Measurements from ENCODE around the gene NEK8. TPM values are rescaled to one million over a fixed set of nuclear protein-coding genes. Genes with fewer than 3 reads are reported as not detected.
"Not testable (repeated sequence)": the region's sequence is repeated elsewhere in the genome, so short reads cannot be mapped to it uniquely, and the experiment has no call there.

The NEK8 gene
- total RNA-seq, 2 experiments from 2014 or later, result 4.7 to 5.2 TPM

DNA sequence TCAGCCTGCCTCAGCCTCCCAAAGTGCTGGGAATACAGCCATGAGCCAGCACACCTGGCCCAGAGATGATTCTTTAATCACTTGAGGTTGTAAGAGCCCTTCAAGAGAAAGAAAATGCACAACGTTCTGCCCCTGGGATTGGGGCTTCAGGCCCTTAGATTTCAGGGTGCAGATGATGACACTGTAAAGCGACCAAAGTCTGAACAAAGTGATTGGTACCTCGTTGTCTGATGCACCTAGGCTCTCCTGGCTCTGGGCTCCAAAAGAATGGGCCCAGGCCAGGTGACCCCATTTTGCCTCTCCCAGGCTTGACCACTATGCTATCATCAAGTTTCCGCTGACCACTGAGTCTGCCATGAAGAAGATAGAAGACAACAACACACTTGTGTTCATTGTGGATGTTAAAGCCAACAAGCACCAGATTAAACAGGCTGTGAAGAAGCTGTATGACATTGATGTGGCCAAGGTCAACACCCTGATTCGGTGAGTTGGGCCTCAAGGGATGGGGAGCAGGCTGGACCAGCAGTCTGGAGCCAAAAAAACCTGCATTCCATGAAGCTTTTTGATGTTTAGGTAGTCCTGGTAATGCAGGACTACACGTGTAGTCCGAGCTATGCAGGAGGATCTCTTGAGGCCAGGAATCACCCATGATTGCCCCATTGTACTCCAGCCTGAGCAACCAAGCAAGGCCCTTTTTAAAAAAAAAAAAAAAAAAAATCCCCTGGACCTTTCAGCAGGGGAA lies 6.0 kb upstream of the NEK8 start:
- Histone ChIP-seq H3K27ac (ENCODE audit: low read depth in 1 of 2, low read length in 2 of 2) (no peak overlapping the region), H3K36me3 (ENCODE audit: insufficient read depth, low read length) (peaks cover 47% of the 10 kb centered on the region), H3K27me3 (ENCODE audit: control insufficient read depth in 1 of 2, insufficient read depth in 2 of 2, low read length in 2 of 2) (peaks cover under 1 to 3% of the 10 kb centered on the region in 2 experiments), H3K4me1 (ENCODE audit: insufficient read depth, low read length) (peaks cover 80% of the 10 kb centered on the region), H3K4me3 (ENCODE audit: low read length) (no peak overlapping the region), H3K9me3 (ENCODE audit: control insufficient read depth in 1 of 2, insufficient read depth in 1 of 2, low read length in 2 of 2) (no peaks in the 10 kb centered on the region)
- ChIA-PET POLR2A (interaction anchor here (1.5 to 4.1 kb wide), 2 partner anchors 12 to 227 kb away, joined by 5 to 110 read pairs; partner anchors contain the start of gene PROCA1), CTCF (interaction anchor here (0.6 to 10.8 kb wide), 4 partner anchors 25 to 180 kb away, joined by 3 to 373 read pairs (median 6); partner anchors contain the start of gene TRAF4)
- H3K36me3 Mint-ChIP-seq (ENCODE audit: low read depth), result peaks cover 60% of the 10 kb centered on the region
- ATAC-seq (ENCODE audit: poor library complexity) (no peak), DNase-seq (no peak)
- TF ChIP-seq, protein P1, sequence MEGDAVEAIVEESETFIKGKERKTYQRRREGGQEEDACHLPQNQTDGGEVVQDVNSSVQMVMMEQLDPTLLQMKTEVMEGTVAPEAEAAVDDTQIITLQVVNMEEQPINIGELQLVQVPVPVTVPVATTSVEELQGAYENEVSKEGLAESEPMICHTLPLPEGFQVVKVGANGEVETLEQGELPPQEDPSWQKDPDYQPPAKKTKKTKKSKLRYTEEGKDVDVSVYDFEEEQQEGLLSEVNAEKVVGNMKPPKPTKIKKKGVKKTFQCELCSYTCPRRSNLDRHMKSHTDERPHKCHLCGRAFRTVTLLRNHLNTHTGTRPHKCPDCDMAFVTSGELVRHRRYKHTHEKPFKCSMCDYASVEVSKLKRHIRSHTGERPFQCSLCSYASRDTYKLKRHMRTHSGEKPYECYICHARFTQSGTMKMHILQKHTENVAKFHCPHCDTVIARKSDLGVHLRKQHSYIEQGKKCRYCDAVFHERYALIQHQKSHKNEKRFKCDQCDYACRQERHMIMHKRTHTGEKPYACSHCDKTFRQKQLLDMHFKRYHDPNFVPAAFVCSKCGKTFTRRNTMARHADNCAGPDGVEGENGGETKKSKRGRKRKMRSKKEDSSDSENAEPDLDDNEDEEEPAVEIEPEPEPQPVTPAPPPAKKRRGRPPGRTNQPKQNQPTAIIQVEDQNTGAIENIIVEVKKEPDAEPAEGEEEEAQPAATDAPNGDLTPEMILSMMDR (IDR thresholded peaks at IDR 0.05), result no peak
- H3K4me3 Mint-ChIP-seq, result peak overlapping the region; percentile 39
- H3K9me3 Mint-ChIP-seq, result no peaks in the 10 kb centered on the region
- H3K27ac Mint-ChIP-seq, result peak overlapping the region; percentile 67
- peaks cover 13% of the 10 kb centered on the region for H3K27me3 Mint-ChIP-seq
- H3K4me1 Mint-ChIP-seq (ENCODE audit: low read depth), result peaks cover 80% of the 10 kb centered on the region
- intact Hi-C loops (cut with DNase I, micrococcal nuclease), result no loop called here

DNA sequence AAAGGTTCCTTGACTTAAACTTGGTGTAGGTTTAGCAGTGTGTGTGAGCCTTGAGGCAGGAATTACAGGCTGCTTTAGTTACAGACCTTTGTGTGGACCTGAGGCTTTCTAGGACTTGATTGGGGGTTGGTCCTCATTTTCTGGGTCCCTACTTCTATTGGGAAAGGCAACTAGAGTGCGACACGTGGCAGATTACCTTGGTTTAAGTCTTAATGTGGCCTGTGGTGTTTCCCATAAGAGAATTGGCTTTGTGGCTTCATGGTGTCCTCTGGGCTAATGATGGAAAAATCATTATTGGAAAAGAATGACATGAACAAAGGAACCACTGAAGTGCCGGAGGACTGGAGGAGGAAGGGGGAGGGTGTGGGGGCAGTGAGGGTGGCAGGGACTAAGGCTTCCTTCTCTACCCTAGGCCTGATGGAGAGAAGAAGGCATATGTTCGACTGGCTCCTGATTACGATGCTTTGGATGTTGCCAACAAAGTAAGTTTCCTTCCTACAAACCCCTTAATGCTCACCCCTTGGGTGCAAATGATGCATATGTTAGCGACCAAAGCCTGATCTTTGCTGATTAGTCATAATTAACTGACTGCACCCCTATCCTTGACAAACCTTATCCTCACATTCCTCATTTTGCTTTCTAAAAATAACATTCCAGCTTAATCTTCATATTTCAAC lies 5.3 kb upstream of the NEK8 start:
- TF ChIP-seq, protein P1 (IDR thresholded peaks at IDR 0.05), result no peak
- Histone ChIP-seq H3K27me3 (ENCODE audit: control insufficient read depth in 1 of 2, insufficient read depth in 2 of 2, low read length in 2 of 2) (no peaks in the 10 kb centered on the region), H3K27ac (ENCODE audit: low read depth in 1 of 2, low read length in 2 of 2) (no peak overlapping the region), H3K4me1 (ENCODE audit: insufficient read depth, low read length) (peaks cover 82% of the 10 kb centered on the region), H3K4me3 (ENCODE audit: low read length) (no peak overlapping the region), H3K36me3 (ENCODE audit: insufficient read depth, low read length) (peaks cover 47% of the 10 kb centered on the region), H3K9me3 (ENCODE audit: control insufficient read depth in 1 of 2, insufficient read depth in 1 of 2, low read length in 2 of 2) (no peaks in the 10 kb centered on the region)
- peaks cover 8% of the 10 kb centered on the region for H3K27me3 Mint-ChIP-seq
- POLR2A ChIA-PET, result interaction anchor here (6.5 kb wide), 1 partner anchor 228 kb away, joined by 149 read pairs; the partner anchor contains the start of gene PHF12
- peaks cover 81% of the 10 kb centered on the region for H3K4me1 Mint-ChIP-seq (ENCODE audit: low read depth)
- intact Hi-C loops (cut with DNase I, micrococcal nuclease), result no loop called here
- no peaks in the 10 kb centered on the region for H3K9me3 Mint-ChIP-seq
- CTCF ChIA-PET, result interaction anchor here (1.4 to 10.8 kb wide), 2 partner anchors 24 to 179 kb away, joined by 3 to 373 read pairs; partner anchors contain the start of gene TRAF4
- H3K27ac Mint-ChIP-seq, result peak overlapping the region; percentile 67
- H3K4me3 Mint-ChIP-seq, result peak overlapping the region; percentile 66
- ATAC-seq (ENCODE audit: poor library complexity), result no peak
- DNase-seq, result no peak
- H3K36me3 Mint-ChIP-seq (ENCODE audit: low read depth), result peaks cover 66% of the 10 kb centered on the region

DNA sequence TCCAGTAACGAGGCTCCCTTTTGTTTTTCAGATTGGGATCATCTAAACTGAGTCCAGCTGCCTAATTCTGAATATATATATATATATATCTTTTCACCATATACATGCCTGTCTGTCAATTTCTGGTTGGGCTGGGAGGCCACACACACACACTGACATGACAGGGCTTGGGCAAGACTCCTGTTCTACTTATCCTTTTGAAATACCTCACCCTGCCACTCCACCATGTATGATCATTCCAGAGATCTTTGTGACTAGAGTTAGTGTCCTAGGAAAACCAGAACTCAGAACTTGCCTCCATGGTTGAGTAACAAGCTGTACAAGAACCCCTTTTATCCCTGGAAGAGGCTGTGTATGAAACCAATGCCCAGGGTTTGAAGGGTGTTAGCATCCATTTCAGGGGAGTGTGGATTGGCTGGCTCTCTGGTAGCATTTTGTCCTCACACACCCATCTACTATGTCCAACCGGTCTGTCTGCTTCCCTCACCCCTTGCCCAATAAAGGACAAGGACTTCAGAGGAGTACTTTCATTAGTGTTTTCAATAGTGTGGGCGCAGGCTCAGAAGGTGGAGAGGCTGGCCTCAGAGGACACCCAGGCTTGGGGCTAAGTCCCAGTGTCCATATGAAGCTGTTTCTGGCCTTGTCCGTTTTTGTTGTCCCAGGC lies 4.6 kb upstream of the NEK8 start:
- not testable (repeated sequence) for H3K4me3 ChIP-seq (ENCODE audit: low read length); H3K27me3 Mint-ChIP-seq; DNase-seq; ATAC-seq (ENCODE audit: poor library complexity); H3K9me3 Mint-ChIP-seq; H3K27me3 ChIP-seq (ENCODE audit: control insufficient read depth in 1 of 2, insufficient read depth in 2 of 2, low read length in 2 of 2); H3K27ac ChIP-seq (ENCODE audit: low read depth in 1 of 2, low read length in 2 of 2); H3K9me3 ChIP-seq (ENCODE audit: control insufficient read depth in 1 of 2, insufficient read depth in 1 of 2, low read length in 2 of 2)
- Histone ChIP-seq H3K4me1 (ENCODE audit: insufficient read depth, low read length) (peaks cover 80% of the 10 kb centered on the region), H3K36me3 (ENCODE audit: insufficient read depth, low read length) (peaks cover 47% of the 10 kb centered on the region)
- Mint-ChIP-seq H3K4me1 (ENCODE audit: low read depth) (peaks cover 82% of the 10 kb centered on the region), H3K27ac (peak overlapping the region; percentile 67), H3K36me3 (ENCODE audit: low read depth) (peaks cover 72% of the 10 kb centered on the region), H3K4me3 (peak overlapping the region; percentile 86)
- intact Hi-C loops (cut with DNase I, micrococcal nuclease), result loop anchor here in 1 of 2 experiments (2.0 kb wide), 1 partner anchor 393 kb away; no protein-coding TSS in a partner anchor
- ChIA-PET POLR2A (interaction anchor here (5.7 to 6.5 kb wide), 2 partner anchors 13 to 227 kb away, joined by 58 to 149 read pairs; partner anchors contain the start of genes PHF12 and PROCA1), CTCF (interaction anchor here (1.4 to 10.8 kb wide), 3 partner anchors 24 to 178 kb away, joined by 3 to 373 read pairs (median 70); partner anchors contain the start of gene TRAF4)
